ENCODE results near the gene NDUFC2. TPM values are rescaled to one million over a fixed set of nuclear protein-coding genes. Genes with fewer than 3 reads are reported as not detected.

NDUFC2 gene
- total and polyA plus RNA-seq, 8 donors = 53.6 to 336 (median 119) TPM; not detected in 1

DNA sequence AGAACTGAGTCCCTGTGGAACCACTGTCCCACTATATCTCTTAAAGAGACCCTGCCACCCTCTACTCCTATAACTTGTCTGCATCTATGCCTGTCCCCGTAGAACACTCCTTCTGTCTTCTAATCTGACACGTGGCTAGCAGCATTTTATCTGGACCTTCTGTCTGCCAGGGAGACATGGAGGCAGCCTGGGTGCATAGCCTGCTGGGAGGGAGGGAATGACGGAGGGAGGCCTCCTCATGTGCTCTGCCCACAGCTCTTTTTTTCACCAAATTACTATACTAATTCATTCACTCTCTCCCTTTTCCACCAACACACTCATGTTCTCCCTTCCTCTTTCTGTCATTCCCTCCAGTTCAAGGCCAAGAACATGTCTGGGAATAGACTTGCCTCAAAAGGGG is 23.6 kb downstream of the NDUFC2 start:
- no peak for TF ChIP-seq POLR2A (IDR thresholded peaks at IDR 0.05)
- TF ChIP-seq POLR2AphosphoS5 (IDR thresholded peaks at IDR 0.05) = no peak
- TF ChIP-seq, protein P1, sequence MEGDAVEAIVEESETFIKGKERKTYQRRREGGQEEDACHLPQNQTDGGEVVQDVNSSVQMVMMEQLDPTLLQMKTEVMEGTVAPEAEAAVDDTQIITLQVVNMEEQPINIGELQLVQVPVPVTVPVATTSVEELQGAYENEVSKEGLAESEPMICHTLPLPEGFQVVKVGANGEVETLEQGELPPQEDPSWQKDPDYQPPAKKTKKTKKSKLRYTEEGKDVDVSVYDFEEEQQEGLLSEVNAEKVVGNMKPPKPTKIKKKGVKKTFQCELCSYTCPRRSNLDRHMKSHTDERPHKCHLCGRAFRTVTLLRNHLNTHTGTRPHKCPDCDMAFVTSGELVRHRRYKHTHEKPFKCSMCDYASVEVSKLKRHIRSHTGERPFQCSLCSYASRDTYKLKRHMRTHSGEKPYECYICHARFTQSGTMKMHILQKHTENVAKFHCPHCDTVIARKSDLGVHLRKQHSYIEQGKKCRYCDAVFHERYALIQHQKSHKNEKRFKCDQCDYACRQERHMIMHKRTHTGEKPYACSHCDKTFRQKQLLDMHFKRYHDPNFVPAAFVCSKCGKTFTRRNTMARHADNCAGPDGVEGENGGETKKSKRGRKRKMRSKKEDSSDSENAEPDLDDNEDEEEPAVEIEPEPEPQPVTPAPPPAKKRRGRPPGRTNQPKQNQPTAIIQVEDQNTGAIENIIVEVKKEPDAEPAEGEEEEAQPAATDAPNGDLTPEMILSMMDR (IDR thresholded peaks at IDR 0.05) = no peak
- no peak for TF ChIP-seq EP300 (IDR thresholded peaks at IDR 0.05)
- DNase-seq = no peak
- Histone ChIP-seq H3K36me3 (no peaks in the 10 kb centered on the region), H3K27me3 (no peaks in the 10 kb centered on the region), H3K4me1 (peaks cover 0 to 4% (median 1%) of the 10 kb centered on the region in 4 donors), H3K9me3 (no peaks in the 10 kb centered on the region), H3K4me3 (no peak overlapping the region), H3K27ac (no peak overlapping the region)
- intact Hi-C loops (cut with DNase I; ENCODE audit: low total_unique reads) = no loop called here
- WGBS, 5 donors = 64 to 76% (median 69%) methylated on average over 3 of the region's 3 CpGs

DNA sequence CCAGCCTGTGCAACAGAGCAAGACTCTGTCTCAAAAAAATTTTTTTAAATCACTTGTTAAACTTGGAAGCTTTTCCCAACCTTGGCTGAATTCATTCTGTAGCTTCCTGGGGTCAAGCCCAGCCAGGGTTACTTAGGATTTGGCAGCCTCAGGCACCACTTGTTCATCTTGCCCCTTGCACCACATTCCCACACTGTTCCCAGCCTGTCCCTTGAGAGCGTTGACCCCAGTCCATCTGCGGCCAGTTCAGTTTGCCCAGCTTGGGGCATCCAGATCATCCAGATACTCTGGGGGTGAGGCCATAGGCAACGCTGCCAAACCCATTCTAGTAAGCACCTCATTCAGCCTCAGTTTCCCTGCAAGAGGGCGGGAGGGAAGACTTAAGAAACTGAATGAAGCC is 24.7 kb downstream of the NDUFC2 start:
- intact Hi-C loops (cut with DNase I; ENCODE audit: low total_unique reads) = no loop called here
- DNase-seq = no peak
- Histone ChIP-seq H3K27ac (no peak overlapping the region), H3K9me3 (no peaks in the 10 kb centered on the region), H3K4me3 (no peak overlapping the region), H3K27me3 (no peaks in the 10 kb centered on the region), H3K4me1 (no peaks in the 10 kb centered on the region), H3K36me3 (no peaks in the 10 kb centered on the region)
- WGBS, 5 donors = 86 to 98% (median 88%) methylated on average over 4 of the region's 4 CpGs
- TF ChIP-seq POLR2AphosphoS5 (IDR thresholded peaks at IDR 0.05) = no peak
- no peak for TF ChIP-seq EP300 (IDR thresholded peaks at IDR 0.05)
- no peak for TF ChIP-seq POLR2A (IDR thresholded peaks at IDR 0.05)
- TF ChIP-seq, protein P1 (IDR thresholded peaks at IDR 0.05) = no peak

- DNase-seq = no peak
- Histone ChIP-seq H3K9me3 (no peaks in the 10 kb centered on the region), H3K36me3 (no peaks in the 10 kb centered on the region), H3K4me1 (peaks cover 0 to 5% (median 2%) of the 10 kb centered on the region in 4 donors), H3K27me3 (no peaks in the 10 kb centered on the region), H3K4me3 (no peak overlapping the region), H3K27ac (no peak overlapping the region)
- intact Hi-C loops (cut with DNase I; ENCODE audit: low total_unique reads) = no loop called here
- 77 to 87% (median 84%) methylated on average over 6 of the region's 6 CpGs for WGBS, 5 donors
- TF ChIP-seq, protein P1 (IDR thresholded peaks at IDR 0.05) = no peak
- TF ChIP-seq EP300 (IDR thresholded peaks at IDR 0.05) (no peak), POLR2AphosphoS5 (IDR thresholded peaks at IDR 0.05) (no peak), POLR2A (IDR thresholded peaks at IDR 0.05) (no peak)
Observed at GRCh38 chr11:78050964-78051831, 28.5 kb downstream of the NDUFC2 start.

GRCh38 chr11:78049348-78049747 is 30.3 kb downstream of the NDUFC2 start:
- WGBS, 5 donors = 71 to 86% (median 79%) methylated on average over 8 of the region's 8 CpGs
- TF ChIP-seq POLR2A (IDR thresholded peaks at IDR 0.05) = no peak
- TF ChIP-seq, protein P1 (IDR thresholded peaks at IDR 0.05) = no peak
- no peak for TF ChIP-seq EP300 (IDR thresholded peaks at IDR 0.05)
- TF ChIP-seq POLR2AphosphoS5 (IDR thresholded peaks at IDR 0.05) = no peak
- Histone ChIP-seq H3K27ac (no peak overlapping the region), H3K4me3 (no peak overlapping the region), H3K4me1 (peaks cover 11 to 21% (median 12%) of the 10 kb centered on the region in 4 donors), H3K36me3 (no peaks in the 10 kb centered on the region), H3K27me3 (no peaks in the 10 kb centered on the region), H3K9me3 (no peaks in the 10 kb centered on the region)
- intact Hi-C loops (cut with DNase I; ENCODE audit: low total_unique reads) = no loop called here
- DNase-seq = no peak

All from stomach (tissue), 9 donors.